Activated naive CD8-positive, alpha-beta T cell treated with anti-CD3 and anti-CD28 coated beads, Interleukin-2, amount 10 ng/mL, durations not matched to agents 7 days and 5 days (primary cell): Measurements from ENCODE around the gene TBX21. TPM values are rescaled to one million over a fixed set of nuclear protein-coding genes. Genes with fewer than 3 reads are reported as not detected.
A peak's percentile ranks its signal among the peaks of the same experiment; 100 is the strongest.

Source experiments
- ATAC-seq: fragments of 150-1000 bp; cut with Tn5 transposase; one replicate; pipeline ENCODE4 v1.10.0; 2021; ENCODE audit warnings: low read depth, moderate library complexity
- POLR2A ChIA-PET: fragments of 350-600 bp; sonication (Branson Sonifier 250); formaldehyde crosslinking; loops from one replicate; lab custom pipeline; 2021; ENCODE audit warnings: antibody characterized with exemption; lab: Charles Lee
- DNase-seq: peaks from one replicate; pipeline ENCODE4 v3.0.0; 2021
- H3K27ac Mint-ChIP-seq: one replicate; pipeline ENCODE4 v1.8.0; 2022; ENCODE audit warnings: mild to moderate bottlenecking, mixed read lengths
- H3K27me3 Mint-ChIP-seq: one replicate; pipeline ENCODE4 v1.8.0; 2022; ENCODE audit warnings: mild to moderate bottlenecking, moderate library complexity, mixed read lengths
- H3K36me3 Mint-ChIP-seq: one replicate; pipeline ENCODE4 v1.8.0; 2021; ENCODE audit warnings: mild to moderate bottlenecking, mixed read lengths
- H3K4me1 Mint-ChIP-seq: one replicate; pipeline ENCODE4 v1.8.0; 2021; ENCODE audit warnings: mixed read lengths
- H3K4me3 Mint-ChIP-seq: one replicate; pipeline ENCODE4 v1.8.0; 2022; ENCODE audit warnings: mild to moderate bottlenecking, moderate library complexity, mixed read lengths
- H3K9me3 Mint-ChIP-seq: one replicate; pipeline ENCODE4 v1.8.0; 2021; ENCODE audit warnings: mixed read lengths
- total RNA-seq, 2 experiments: library from RNA; stranded (reverse); gene quantifications; one replicate each; pipeline ENCODE4 v1.2.3, GENCODE V29; 2021

Gene TBX21
- total RNA-seq, 2 experiments from 2014 or later: 20.7 to 22.8 TPM

DNA sequence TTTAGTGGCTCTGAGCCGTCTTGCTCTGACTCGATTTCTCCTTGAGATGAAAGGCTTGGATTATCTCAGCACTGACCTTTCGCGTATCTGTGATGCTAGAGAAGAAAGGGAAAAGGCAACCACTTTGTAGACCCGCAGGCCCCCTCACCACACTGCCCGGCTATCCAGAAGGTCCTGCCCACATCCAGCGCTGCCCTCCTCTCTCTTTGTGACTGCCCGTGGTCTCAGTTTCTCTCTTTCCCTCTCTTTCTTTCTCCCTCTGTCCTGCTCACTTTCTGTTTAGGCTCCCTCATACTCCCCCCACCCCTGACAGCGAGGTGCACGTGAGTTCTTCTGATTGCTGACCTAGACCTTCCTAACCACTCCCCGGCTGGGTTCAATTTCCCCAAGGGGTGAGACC lies 12.8 kb upstream of the TBX21 start:
- peak overlapping the region; percentile 73 for H3K27ac Mint-ChIP-seq
- peak overlapping the region; percentile 62 for H3K4me3 Mint-ChIP-seq
- no peaks in the 10 kb centered on the region for H3K9me3 Mint-ChIP-seq
- no peaks in the 10 kb centered on the region for H3K36me3 Mint-ChIP-seq
- no peaks in the 10 kb centered on the region for H3K27me3 Mint-ChIP-seq
- POLR2A ChIA-PET: interaction anchor here (1.4 to 3.7 kb wide), 5 partner anchors 10 to 21 kb away, joined by 3 to 37 read pairs (median 23); partner anchors contain the start of gene TBX21
- no peak for DNase-seq
- ATAC-seq: no peak
- H3K4me1 Mint-ChIP-seq: peaks cover 66% of the 10 kb centered on the region

DNA sequence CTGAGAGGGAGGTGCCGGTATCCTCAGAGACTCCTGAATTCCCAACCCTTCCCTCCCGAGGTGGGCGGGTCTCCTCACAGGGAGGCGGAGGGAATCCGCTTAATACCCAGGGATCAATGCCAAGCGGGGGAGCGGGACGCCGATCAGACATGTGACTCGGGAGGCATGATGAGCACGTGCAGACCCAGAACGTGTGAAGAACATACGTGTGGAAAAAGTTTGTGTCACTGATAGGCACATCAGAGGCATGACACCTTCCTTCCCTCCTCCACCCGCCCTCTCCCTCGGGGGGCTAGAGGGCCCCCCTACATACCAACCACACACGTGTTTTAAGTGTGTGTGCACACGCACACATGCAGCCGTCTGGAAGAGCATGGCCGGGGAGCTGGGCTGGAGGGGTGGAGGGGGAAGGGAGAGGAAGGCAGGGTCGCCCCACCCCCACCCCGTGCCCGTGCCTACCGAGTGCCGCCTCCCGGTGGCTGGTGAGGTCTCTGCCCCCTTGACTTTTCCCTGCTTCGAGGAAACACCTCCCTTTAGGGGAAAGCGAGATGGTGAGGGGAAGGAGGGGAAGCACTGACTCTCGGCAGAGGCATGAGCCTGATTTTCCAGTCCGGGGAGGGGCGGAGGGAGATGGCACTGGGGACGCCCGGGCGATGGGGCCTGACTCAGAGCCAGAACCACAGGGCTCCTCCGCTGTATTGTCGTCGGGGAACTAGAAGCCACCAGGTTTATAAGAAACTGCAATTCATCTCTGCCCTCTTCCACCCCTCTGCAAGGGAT lies 12.1 kb upstream of the TBX21 start:
- no peaks in the 10 kb centered on the region for H3K9me3 Mint-ChIP-seq
- H3K27me3 Mint-ChIP-seq: no peaks in the 10 kb centered on the region
- DNase-seq: peak; percentile 79
- ATAC-seq: peak; percentile 76
- H3K4me3 Mint-ChIP-seq: peak overlapping the region; percentile 62
- H3K36me3 Mint-ChIP-seq: no peaks in the 10 kb centered on the region
- POLR2A ChIA-PET: interaction anchor here (1.0 to 1.7 kb wide), 3 partner anchors 14 to 22 kb away, joined by 3 to 9 read pairs (median 3); no protein-coding TSS in a partner anchor
- H3K27ac Mint-ChIP-seq: peak overlapping the region; percentile 73
- H3K4me1 Mint-ChIP-seq: peaks cover 65% of the 10 kb centered on the region

DNA sequence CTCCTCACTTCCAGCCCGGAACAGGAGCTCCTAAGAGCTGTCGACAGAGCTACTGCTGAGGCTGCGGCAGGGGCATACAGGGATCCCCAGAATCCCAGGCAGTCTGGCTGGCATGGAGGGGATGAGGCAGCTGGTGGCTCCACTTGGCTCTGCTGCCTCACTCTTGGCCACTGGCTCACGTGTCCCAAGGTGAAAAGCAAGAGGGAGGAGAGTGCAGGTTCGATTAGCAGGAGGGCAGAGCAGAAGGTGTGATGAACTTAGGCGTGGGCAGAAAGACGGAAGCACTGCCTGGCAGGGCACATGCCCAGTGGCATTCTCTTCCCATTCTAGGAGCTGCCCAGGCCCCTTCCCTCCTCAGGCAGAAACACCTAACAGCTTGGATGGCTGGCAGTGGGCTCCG lies 11.3 kb upstream of the TBX21 start:
- POLR2A ChIA-PET: interaction anchor here (0.7 to 1.7 kb wide), 5 partner anchors 11 to 23 kb away, joined by 3 to 9 read pairs (median 3); partner anchors contain the start of gene TBX21
- DNase-seq: no peak
- peaks cover 66% of the 10 kb centered on the region for H3K4me1 Mint-ChIP-seq
- H3K4me3 Mint-ChIP-seq: peak overlapping the region; percentile 62
- ATAC-seq: no peak
- H3K27me3 Mint-ChIP-seq: no peaks in the 10 kb centered on the region
- H3K36me3 Mint-ChIP-seq: no peaks in the 10 kb centered on the region
- peak overlapping the region; percentile 73 for H3K27ac Mint-ChIP-seq
- no peaks in the 10 kb centered on the region for H3K9me3 Mint-ChIP-seq

DNA sequence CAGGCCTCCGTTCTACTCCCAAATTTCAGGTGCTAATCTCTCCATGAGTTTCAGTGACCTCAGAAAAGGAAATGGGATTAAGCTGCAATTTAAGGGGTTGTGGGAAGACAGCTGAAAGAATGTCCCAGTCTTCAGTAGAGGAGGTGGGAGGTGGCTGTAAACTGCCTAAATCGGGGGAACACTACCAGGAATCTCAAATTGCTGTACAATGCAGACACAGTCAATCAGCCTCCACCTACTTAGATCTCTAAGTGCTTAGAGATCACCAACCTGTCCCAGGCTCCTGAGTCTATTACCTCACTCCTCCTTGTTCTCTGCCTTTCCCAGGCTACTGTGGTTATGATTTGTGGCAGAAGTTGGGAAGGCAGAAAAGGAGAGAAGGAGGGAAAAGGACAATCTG lies 8.3 kb upstream of the TBX21 start:
- POLR2A ChIA-PET: interaction anchor here (0.5 to 1.7 kb wide), 6 partner anchors 8 to 61 kb away, joined by 3 to 10 read pairs (median 4); partner anchors contain the start of gene TBX21
- no peaks in the 10 kb centered on the region for H3K27me3 Mint-ChIP-seq
- no peak for ATAC-seq
- no peaks in the 10 kb centered on the region for H3K9me3 Mint-ChIP-seq
- peaks cover 55% of the 10 kb centered on the region for H3K4me1 Mint-ChIP-seq
- no peaks in the 10 kb centered on the region for H3K36me3 Mint-ChIP-seq
- no peak overlapping the region for H3K4me3 Mint-ChIP-seq
- peak overlapping the region; percentile 61 for H3K27ac Mint-ChIP-seq
- DNase-seq: no peak

DNA sequence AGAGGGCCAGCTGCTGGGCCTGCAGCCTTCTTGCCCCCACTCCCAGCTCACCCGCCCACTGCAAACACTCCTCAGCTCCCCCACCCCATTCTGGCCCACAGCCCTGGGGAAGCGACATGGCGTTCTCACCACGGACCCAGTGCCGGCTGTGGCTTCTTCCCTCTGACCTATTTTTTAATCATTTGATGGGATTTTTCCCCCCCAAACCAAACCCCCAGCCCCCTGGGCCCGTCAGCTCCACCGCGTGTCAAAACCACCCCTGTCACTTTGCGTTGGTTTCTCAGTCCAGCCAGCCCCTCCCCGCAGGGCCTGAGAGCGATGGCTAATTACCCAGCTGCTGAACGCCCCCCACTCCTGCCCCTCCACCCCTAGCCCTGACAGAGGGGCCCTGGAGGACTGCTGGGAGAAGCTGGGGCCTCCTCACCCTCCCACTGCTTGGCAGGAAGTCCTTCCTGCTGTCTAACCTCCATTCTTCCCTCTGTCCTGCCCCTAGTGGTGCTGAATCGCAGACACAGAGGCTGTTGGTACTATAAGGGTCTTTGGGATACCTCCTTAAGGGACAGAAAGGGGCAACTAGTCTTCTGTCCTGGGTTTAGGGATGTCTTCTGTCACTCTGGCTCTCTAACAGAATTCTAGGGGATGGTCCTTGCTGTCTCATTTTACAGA lies 7.5 kb upstream of the TBX21 start:
- peak overlapping the region; percentile 59 for H3K27ac Mint-ChIP-seq
- H3K4me3 Mint-ChIP-seq: no peak overlapping the region
- no peak for ATAC-seq

DNA sequence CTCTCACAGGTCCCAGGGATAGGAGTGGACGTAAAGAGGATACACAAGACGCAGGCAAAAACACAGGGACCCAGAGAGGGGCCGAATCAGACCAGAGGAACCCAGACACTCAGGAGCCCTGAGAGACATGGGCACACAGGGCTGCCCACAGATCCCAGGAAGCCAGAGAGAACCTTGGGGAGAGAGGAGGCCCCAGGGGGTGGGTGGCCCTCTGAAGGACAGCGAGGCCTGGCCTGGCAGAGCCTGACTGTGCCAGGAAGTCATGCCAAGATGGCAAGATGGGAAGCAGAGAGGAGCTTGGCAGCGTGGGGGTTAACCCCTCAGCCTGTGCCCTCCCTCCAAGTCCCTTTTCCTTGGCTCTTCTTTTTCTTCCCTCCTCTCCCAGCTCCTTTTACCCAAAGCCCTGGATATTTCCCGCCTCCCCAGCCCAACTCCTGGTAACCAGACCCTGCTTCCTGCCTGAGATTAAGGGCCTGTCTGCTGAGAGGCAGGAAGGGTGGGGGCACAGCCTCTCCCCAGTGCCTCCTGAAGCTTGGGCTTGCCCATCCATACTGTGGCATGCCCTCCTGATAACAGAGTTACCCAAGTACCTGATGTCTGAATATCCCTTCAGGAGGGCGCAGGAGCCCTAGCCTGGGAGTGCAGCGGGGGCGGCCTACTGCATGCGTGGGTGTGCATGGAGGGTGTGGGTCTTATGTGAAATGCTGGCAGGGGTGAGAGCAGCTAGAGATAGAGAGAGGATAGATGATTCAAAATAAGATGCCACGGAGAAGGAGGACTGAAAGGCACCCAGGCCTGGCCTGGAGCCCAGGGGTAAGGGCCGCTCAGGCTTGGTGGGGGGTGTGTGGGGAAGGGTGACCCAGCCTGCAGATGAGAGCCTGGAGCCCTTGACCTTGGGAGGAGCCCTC lies 6.0 kb upstream of the TBX21 start:
- POLR2A ChIA-PET: interaction anchor here (0.5 to 1.6 kb wide), 2 partner anchors 23 to 33 kb away, joined by 3 read pairs; partner anchors contain the start of gene TBKBP1
- H3K4me1 Mint-ChIP-seq: peaks cover 52% of the 10 kb centered on the region
- peak overlapping the region; percentile 32 for H3K27ac Mint-ChIP-seq
- H3K36me3 Mint-ChIP-seq: no peaks in the 10 kb centered on the region
- no peaks in the 10 kb centered on the region for H3K27me3 Mint-ChIP-seq
- ATAC-seq: no peak
- no peaks in the 10 kb centered on the region for H3K9me3 Mint-ChIP-seq
- no peak for DNase-seq
- H3K4me3 Mint-ChIP-seq: no peak overlapping the region

More for the DNA sequence above, 7.5 kb upstream of the TBX21 start:
- POLR2A ChIA-PET: interaction anchor here (0.5 to 1.7 kb wide), 7 partner anchors 7 to 222 kb away, joined by 3 to 10 read pairs (median 4); partner anchors contain the start of gene TBX21
- no peaks in the 10 kb centered on the region for H3K27me3 Mint-ChIP-seq
- no peaks in the 10 kb centered on the region for H3K36me3 Mint-ChIP-seq
- peaks cover 50% of the 10 kb centered on the region for H3K4me1 Mint-ChIP-seq
- no peaks in the 10 kb centered on the region for H3K9me3 Mint-ChIP-seq
- DNase-seq: no peak

DNA sequence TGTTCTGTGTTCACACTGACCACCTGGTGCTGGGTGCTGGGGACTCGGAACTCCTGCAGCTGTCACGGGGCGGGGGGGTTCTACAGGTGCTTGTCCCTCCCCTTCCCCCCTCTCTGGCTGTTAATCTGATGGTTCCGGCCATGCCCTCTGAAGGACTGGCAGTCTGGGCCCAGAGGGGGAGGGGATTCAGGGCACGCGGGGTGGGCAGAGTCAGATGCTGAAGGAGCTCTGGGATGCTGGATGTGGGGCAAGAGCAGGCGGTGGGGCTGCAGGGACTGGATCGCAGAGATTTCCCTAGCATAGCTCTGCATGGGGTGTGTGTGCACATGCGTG lies 5.4 kb upstream of the TBX21 start:
- DNase-seq (peak; percentile 25), ATAC-seq (no peak)
- Mint-ChIP-seq H3K27me3 (no peaks in the 10 kb centered on the region), H3K4me3 (no peak overlapping the region), H3K36me3 (no peaks in the 10 kb centered on the region), H3K4me1 (peaks cover 58% of the 10 kb centered on the region), H3K27ac (no peak overlapping the region), H3K9me3 (no peaks in the 10 kb centered on the region)
- POLR2A ChIA-PET: interaction anchor here (1.6 kb wide), 1 partner anchor 23 kb away, joined by 3 read pairs; no protein-coding TSS in a partner anchor

DNA sequence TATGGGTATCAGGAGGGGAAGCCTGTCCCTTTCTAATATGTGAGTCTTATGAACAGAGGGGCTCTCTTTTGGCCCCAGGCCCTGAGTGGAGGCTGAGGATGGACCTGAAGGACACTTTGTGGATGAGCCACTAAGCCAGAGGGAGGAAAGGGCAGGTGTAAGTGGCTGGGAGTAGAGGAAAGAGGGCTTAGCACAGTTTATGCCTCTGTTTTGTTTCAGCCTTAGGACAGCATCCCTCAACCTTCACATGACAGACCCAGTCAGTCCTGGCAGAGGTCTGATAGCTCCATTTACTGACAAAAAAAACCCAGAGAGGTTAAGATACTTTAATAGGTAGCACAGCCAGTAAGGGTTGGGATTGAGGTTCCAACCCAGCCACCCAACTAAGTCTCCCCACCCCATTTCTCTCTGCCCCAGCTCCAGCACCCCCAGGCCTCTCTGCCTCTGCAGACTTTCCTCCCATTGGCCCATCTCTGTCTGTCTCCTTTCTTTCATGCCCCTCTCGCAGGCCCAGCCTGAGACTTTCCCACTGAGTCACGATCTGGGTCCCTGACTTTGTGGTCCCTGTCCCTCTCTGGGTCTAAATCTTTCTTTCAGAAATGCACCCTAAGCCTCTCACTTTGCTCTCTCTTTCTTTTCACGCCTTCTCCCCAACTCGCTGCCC lies 4.7 kb upstream of the TBX21 start:
- Mint-ChIP-seq H3K27ac (peak overlapping the region; percentile 31), H3K4me3 (no peak overlapping the region), H3K9me3 (no peaks in the 10 kb centered on the region), H3K27me3 (no peaks in the 10 kb centered on the region), H3K4me1 (peaks cover 61% of the 10 kb centered on the region), H3K36me3 (no peaks in the 10 kb centered on the region)
- no peak for ATAC-seq
- peak; percentile 17 for DNase-seq
- POLR2A ChIA-PET: interaction anchor here (1.5 to 1.6 kb wide), 2 partner anchors 24 to 27 kb away, joined by 3 read pairs; no protein-coding TSS in a partner anchor

DNA sequence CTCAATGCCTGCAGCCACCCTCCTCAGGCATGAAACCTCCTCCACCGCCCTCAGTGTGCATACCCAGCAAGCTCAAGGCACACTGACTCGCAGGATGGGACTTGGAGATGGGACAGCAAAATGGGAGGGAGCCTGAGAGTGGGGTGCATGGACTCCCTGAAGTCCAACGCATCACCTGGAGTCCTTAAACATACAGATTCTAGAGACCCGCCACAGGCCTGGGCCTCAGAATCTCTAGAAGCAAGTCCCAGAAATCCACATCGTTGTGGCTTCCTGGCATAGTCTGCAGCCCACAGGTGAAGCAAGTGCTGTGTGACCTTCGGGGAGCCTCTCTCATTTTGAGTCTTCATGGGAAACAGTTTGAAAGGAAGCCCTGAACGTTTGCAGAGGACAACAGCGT lies 3.6 kb upstream of the TBX21 start:
- POLR2A ChIA-PET: interaction anchor here (1.3 to 2.5 kb wide), 3 partner anchors 10 to 28 kb away, joined by 3 to 10 read pairs (median 3); no protein-coding TSS in a partner anchor
- H3K36me3 Mint-ChIP-seq: peaks cover 4% of the 10 kb centered on the region
- H3K4me1 Mint-ChIP-seq: peaks cover 65% of the 10 kb centered on the region
- H3K27me3 Mint-ChIP-seq: no peaks in the 10 kb centered on the region
- H3K9me3 Mint-ChIP-seq: no peaks in the 10 kb centered on the region
- ATAC-seq (no peak), DNase-seq (peak; percentile 29)
- H3K27ac Mint-ChIP-seq: peak overlapping the region; percentile 36
- H3K4me3 Mint-ChIP-seq: no peak overlapping the region

DNA sequence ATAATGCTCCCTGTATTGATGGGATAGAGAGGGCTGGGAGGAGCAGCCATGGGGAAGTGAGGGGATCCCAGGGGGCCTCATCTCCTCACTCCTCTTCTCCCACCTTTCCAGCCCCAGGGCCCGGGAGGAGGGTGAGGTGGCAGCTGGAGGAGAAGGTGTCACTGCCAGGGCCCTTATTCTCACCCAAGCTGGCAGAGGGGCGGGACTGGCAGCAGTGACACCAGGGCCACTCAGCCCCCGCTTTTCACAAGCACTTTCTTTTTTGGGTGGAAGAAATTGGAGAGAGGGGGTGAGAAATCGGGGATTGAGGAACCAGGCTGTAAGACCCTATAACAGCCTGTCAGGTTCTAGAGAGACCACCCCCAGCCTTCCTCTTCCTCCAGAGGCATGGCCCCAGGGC lies 2.4 kb upstream of the TBX21 start:
- POLR2A ChIA-PET: interaction anchor here (0.6 to 2.5 kb wide), 3 partner anchors 11 to 83 kb away, joined by 4 to 10 read pairs (median 4); no protein-coding TSS in a partner anchor
- no peak overlapping the region for H3K27ac Mint-ChIP-seq
- H3K36me3 Mint-ChIP-seq: peaks cover 8% of the 10 kb centered on the region
- peaks cover 65% of the 10 kb centered on the region for H3K4me1 Mint-ChIP-seq
- no peak overlapping the region for H3K4me3 Mint-ChIP-seq
- no peak for ATAC-seq
- peak; percentile 22 for DNase-seq
- no peaks in the 10 kb centered on the region for H3K9me3 Mint-ChIP-seq
- H3K27me3 Mint-ChIP-seq: no peaks in the 10 kb centered on the region

DNA sequence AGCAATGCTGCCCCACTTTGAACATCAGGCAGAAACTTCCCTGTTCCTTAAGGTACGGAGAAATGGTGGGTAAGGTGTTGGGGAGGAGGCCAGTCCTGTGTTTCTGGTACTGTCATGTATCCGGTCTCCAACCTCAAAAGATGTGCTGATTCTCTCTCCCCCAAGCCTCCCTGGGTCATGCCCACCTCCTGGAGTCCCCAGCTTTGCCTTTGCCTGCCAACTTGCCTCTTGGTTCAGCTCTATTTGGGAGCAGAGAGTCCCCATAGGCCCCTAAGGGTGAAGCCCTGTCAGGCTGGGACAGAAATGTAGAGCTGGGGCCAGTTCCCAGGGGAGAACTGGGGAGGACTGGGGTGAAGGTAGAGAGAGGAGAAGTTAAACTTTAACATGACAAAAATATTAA lies 1.6 kb upstream of the TBX21 start:
- Mint-ChIP-seq H3K27me3 (no peaks in the 10 kb centered on the region), H3K4me1 (peaks cover 65% of the 10 kb centered on the region), H3K4me3 (no peak overlapping the region), H3K27ac (peak overlapping the region; percentile 56), H3K9me3 (no peaks in the 10 kb centered on the region), H3K36me3 (peaks cover 8% of the 10 kb centered on the region)
- ATAC-seq (no peak), DNase-seq (no peak)
- POLR2A ChIA-PET: interaction anchor here (0.6 to 2.6 kb wide), 4 partner anchors 12 to 84 kb away, joined by 4 to 11 read pairs (median 7); no protein-coding TSS in a partner anchor
